ENCODE data around the gene FOXL3.

- TF ChIP-seq ZNF596 (tag by site-specific recombination; IDR thresholded peaks at IDR 0.05) (no peak), ZNF18 (tag by site-specific recombination; IDR thresholded peaks at IDR 0.05) (peak; percentile 65), ZNF510 (tag by site-specific recombination; IDR thresholded peaks at IDR 0.05; ENCODE audit: insufficient replicate concordance) (no peak), ZSCAN30 (tag by site-specific recombination; IDR thresholded peaks at IDR 0.05) (no peak), PATZ1 (tag by site-specific recombination; IDR thresholded peaks at IDR 0.05) (no peak), ZNF473 (tag by site-specific recombination; IDR thresholded peaks at IDR 0.05) (no peak), ZNF274 (IDR thresholded peaks at IDR 0.05; ENCODE audit: low read length) (no peak), ZNF274 (tag by site-specific recombination; IDR thresholded peaks at IDR 0.05; ENCODE audit: borderline replicate concordance) (no peak), ZNF311 (tag by site-specific recombination; IDR thresholded peaks at IDR 0.05; ENCODE audit: borderline replicate concordance) (no peak), ZNF157 (tag by site-specific recombination; IDR thresholded peaks at IDR 0.05) (no peak), CTCF (tag by site-specific recombination; IDR thresholded peaks at IDR 0.05) (no peak), ZSCAN16 (tag by site-specific recombination; IDR thresholded peaks at IDR 0.05) (no peak), ZNF2 (tag by site-specific recombination; IDR thresholded peaks at IDR 0.05) (no peak), ZBTB7A (tag by site-specific recombination; IDR thresholded peaks at IDR 0.05; ENCODE audit: low read depth) (no peak), AEBP2 (tag by site-specific recombination; IDR thresholded peaks at IDR 0.05; ENCODE audit: borderline replicate concordance) (no peak)
Observed at GRCh38 chr7:304574-305409, 14.8 kb downstream of the FOXL3 start.
